ENCODE data around the gene CLEC3B. TPM values are rescaled to one million over a fixed set of nuclear protein-coding genes. Genes with fewer than 3 reads are reported as not detected.
"Not testable (repeated sequence)": the region's sequence is repeated elsewhere in the genome, so short reads cannot be mapped to it uniquely, and the experiment has no call there.

CLEC3B gene
- total RNA-seq: 57.1 TPM

GRCh38 chr3:45026038-45026437 is at the start of gene CLEC3B:
Gene CLEC3B (plus strand): TSS chr3:45026303. CDS start chr3:45026363, 60 bp downstream.
- DNase-seq: peak; percentile 89

GRCh38 chr3:44981220-44981619 is 44.9 kb upstream of the CLEC3B start:
- no peak for DNase-seq

- DNase-seq: no peak
Measured at GRCh38 chr3:44981751-44982150, 44.4 kb upstream of the CLEC3B start.

- DNase-seq: no peak
Measured at GRCh38 chr3:44982817-44983216, 43.3 kb upstream of the CLEC3B start.

- peak; percentile 62 for DNase-seq
Measured at GRCh38 chr3:44983484-44983941, 42.6 kb upstream of the CLEC3B start.

GRCh38 chr3:44984335-44984734 is 41.8 kb upstream of the CLEC3B start:
- DNase-seq: no peak

GRCh38 chr3:44986330-44986729 is 39.8 kb upstream of the CLEC3B start:
- not testable (repeated sequence) for DNase-seq

GRCh38 chr3:44987332-44987731 is 38.8 kb upstream of the CLEC3B start:
- no peak for DNase-seq

GRCh38 chr3:44988073-44988472 is 38.0 kb upstream of the CLEC3B start:
- DNase-seq: no peak

- no peak for DNase-seq
Measured at GRCh38 chr3:44989141-44989540, 37.0 kb upstream of the CLEC3B start.

- DNase-seq: no peak
Measured at GRCh38 chr3:44989636-44990373, 36.3 kb upstream of the CLEC3B start.

- DNase-seq: no peak
Measured at GRCh38 chr3:44991326-44991725, 34.8 kb upstream of the CLEC3B start.

- no peak for DNase-seq
Measured at GRCh38 chr3:44992555-44993470, 33.3 kb upstream of the CLEC3B start.

- no peak for DNase-seq
Measured at GRCh38 chr3:44993471-44994205, 32.5 kb upstream of the CLEC3B start.

- DNase-seq: peak; percentile 84
Measured at GRCh38 chr3:44995142-44995770, 30.8 kb upstream of the CLEC3B start.

- no peak for DNase-seq
Measured at GRCh38 chr3:44996556-44996969, 29.5 kb upstream of the CLEC3B start.

- peak; percentile 47 for DNase-seq
Measured at GRCh38 chr3:44999782-45000181, 26.3 kb upstream of the CLEC3B start.

- DNase-seq: no peak
Measured at GRCh38 chr3:45000823-45001222, 25.3 kb upstream of the CLEC3B start.

GRCh38 chr3:45001738-45002137 is 24.4 kb upstream of the CLEC3B start:
- no peak for DNase-seq

GRCh38 chr3:45002139-45002660 is 23.9 kb upstream of the CLEC3B start:
- no peak for DNase-seq

- DNase-seq: no peak
Measured at GRCh38 chr3:45002720-45003119, 23.4 kb upstream of the CLEC3B start.

GRCh38 chr3:45003406-45003805 is 22.7 kb upstream of the CLEC3B start:
- DNase-seq: no peak

Data from tongue (tissue), 2 donors.